GM18502 (cell line): ENCODE data around the gene SPDL1.

Experiments
- ATAC-seq: cut with Tn5 transposase; IDR thresholded peaks from one replicate; pipeline ENCODE4 v1.9.1; 2021; ENCODE audit warnings: mild to moderate bottlenecking; ENCODE audit not compliant: unreplicated experiment, poor library complexity

Gene SPDL1, protein sequence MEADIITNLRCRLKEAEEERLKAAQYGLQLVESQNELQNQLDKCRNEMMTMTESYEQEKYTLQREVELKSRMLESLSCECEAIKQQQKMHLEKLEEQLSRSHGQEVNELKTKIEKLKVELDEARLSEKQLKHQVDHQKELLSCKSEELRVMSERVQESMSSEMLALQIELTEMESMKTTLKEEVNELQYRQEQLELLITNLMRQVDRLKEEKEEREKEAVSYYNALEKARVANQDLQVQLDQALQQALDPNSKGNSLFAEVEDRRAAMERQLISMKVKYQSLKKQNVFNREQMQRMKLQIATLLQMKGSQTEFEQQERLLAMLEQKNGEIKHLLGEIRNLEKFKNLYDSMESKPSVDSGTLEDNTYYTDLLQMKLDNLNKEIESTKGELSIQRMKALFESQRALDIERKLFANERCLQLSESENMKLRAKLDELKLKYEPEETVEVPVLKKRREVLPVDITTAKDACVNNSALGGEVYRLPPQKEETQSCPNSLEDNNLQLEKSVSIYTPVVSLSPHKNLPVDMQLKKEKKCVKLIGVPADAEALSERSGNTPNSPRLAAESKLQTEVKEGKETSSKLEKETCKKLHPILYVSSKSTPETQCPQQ

DNA sequence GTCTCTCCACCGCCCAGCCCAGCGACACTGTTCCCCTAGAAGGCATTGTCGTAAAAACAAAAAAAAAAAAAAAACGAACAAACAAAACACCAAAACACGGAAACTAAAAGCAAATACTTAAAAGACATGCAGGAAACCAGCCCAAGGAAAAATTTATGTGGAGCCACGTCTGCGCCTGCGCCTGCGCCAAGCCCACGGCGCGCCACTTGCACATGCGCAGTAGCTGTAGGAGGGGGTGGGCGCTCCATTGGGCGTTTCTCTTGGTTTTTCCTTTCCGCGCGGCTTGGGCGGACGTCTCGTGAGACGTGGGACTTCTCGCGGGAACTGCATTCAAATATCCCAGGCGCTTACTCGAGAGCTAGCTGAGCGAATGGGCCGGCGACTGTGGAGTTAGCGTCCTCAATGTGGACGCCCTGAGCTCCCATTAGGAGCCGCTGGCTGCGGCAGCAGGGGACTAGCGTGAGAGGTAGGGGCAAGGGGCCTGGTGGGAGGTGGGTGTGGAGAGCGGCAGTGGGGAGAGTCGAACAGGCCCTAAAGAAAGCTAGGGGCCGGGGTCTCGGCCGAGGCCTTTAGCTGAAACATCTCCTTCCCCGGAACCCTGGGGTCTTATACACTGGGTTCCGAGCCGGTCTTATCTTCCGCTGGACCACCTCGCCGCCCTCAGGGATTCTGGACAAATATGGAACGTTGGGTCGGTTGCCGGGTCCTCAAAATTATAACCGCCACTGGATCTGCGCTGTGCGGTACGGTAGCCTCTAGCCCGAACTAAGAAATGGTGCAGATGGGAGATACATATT, at the start of gene SPDL1:
Gene SPDL1, plus strand, starts transcription at position 350 of the 797 bp plus-strand sequence. CDS start 4,644 bp downstream, outside the sequence.
- peak; percentile 92 for ATAC-seq

- no peak for ATAC-seq
Measured at GRCh38 chr5:169534311-169534880, 49.2 kb upstream of the SPDL1 start.

GRCh38 chr5:169534939-169535338, 48.6 kb upstream of the SPDL1 start:
- no peak for ATAC-seq

DNA sequence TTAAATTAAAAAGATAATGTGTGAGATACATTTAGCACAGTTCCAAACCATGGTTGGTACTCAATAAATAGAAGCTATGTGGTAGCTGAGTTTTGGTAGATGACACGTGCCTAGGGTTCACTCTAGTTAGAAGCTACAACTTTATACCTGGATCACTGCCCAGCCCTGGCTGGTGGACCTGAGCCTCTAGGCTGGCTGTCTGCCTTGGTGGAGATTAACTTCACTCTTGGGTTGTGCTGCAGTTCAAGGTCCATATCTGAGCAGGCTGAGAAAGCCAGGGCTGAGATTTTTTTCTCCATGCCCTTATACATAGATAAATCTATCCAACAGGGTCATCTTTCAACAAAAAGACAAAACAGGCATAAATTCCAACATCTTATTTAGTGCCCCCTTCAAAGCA, 44.6 kb upstream of the SPDL1 start:
- no peak for ATAC-seq

GRCh38 chr5:169542811-169543210, 40.8 kb upstream of the SPDL1 start:
- ATAC-seq: no peak

- ATAC-seq: no peak
Measured at GRCh38 chr5:169544264-169544950, 39.2 kb upstream of the SPDL1 start.

- ATAC-seq: no peak
Measured at GRCh38 chr5:169545762-169546161, 37.8 kb upstream of the SPDL1 start.

GRCh38 chr5:169546346-169546745, 37.2 kb upstream of the SPDL1 start:
- no peak for ATAC-seq

DNA sequence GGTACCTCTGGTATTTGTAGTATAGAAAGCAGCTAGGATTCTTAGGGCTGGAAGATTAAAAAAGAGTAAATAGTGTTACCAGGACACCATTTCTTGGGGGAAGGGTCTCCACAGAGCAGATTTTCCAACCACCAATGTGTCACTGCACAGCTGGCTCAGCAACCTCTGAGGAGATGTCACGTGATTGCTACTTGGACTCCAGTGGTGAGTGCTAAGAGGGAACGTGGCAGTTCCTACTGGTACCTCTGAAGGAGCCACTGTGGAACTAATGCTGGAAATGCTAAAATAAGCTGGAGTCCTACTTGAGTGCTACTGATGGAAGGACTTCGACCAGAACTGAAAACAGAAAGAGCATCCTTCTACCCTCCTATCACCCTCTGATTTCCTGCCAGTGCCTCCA, 36.1 kb upstream of the SPDL1 start:
- ATAC-seq: no peak

- no peak for ATAC-seq
Measured at GRCh38 chr5:169548315-169548714, 35.3 kb upstream of the SPDL1 start.

GRCh38 chr5:169549453-169550100, 34.0 kb upstream of the SPDL1 start:
- no peak for ATAC-seq

DNA sequence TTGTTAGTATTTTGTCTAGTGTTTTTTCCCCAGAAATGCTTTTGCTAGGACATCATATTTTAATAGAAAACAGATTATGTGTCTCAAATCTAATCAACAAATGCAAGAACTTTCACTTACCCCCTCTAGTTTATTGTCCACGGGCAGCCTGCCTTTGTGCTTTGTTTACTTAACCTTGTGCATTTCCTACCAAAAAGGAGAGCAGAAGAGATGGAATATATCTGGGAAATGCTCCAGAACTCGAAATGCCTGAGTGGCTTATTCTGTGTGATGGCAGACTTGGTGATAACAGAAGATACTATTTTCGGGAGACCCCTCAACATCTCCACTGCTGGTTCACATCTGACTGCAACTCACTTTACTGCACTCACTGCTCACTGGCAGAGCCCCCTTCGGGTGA, 33.3 kb upstream of the SPDL1 start:
- no peak for ATAC-seq

- ATAC-seq: no peak
Measured at GRCh38 chr5:169551146-169551545, 32.4 kb upstream of the SPDL1 start.

DNA sequence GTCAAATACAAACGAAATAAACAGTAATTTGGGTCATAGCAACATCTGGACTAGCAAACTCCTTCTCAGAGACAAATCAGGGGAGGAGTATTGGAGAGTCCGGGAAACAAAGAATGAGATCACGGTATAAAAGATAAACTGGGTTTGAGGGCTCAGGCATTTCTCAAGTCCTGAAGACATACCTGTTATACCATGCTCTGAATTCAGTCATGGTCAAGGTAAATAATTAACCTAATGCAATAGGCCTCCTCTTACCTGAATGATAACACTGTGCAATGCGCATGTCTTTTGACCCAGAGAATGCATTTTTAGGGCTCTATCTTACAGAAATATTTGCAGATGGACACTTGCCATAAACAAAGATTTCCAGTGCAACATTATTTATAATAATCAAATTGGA, 31.9 kb upstream of the SPDL1 start:
- ATAC-seq: no peak

GRCh38 chr5:169554251-169554650, 29.3 kb upstream of the SPDL1 start:
- peak; percentile 67 for ATAC-seq

GRCh38 chr5:169557838-169558237, 25.7 kb upstream of the SPDL1 start:
- ATAC-seq: no peak

DNA sequence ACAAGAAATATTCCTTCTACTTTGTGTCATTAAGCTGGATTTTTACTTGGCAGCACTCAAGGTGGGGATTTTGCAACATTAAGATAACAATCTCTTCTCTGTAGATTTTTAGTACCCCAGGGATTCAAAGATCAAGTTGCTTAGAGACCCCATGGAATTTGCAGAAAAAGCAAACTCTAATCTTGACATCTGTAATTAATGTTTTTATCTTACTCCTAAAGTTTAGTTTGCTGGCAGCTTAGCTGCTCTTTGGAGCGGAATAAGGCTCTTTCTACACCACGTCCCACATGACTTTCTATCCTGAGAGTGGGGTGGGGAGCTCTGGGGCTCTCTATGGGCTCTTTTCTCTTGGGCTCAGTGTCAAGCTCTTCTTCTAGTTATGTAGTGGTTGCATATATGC, 21.7 kb upstream of the SPDL1 start:
- ATAC-seq: no peak

GRCh38 chr5:169563369-169563768, 20.2 kb upstream of the SPDL1 start:
- ATAC-seq: no peak

- no peak for ATAC-seq
Measured at GRCh38 chr5:169566202-169566601, 17.4 kb upstream of the SPDL1 start.

DNA sequence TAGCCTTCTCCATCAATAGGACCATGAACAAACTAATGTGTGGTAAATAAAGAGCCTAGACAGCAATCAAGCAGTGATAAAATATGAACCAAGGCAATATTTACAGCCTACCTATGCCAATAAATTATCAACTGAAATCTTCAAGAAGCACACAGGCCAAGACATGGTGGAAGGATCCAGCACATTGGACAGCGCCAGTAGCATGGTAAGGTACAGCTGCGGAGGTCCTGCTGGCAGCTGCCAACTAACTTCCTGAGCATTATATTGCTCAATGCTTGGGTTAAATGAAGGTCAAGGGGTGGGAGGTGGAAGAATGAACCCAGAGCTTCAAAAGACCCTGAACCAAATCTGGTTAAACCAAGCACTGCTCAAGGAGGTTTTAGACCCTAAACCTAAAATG, 16.5 kb upstream of the SPDL1 start:
- ATAC-seq: no peak
